ENCODE measurements around the gene TENM4.

TENM4 gene

GRCh38 chr11:79418241-79418640 is 22.6 kb downstream of the TENM4 start:
- no peak for DNase-seq

GRCh38 chr11:79417069-79417920 is 23.5 kb downstream of the TENM4 start:
- DNase-seq = no peak

DNA sequence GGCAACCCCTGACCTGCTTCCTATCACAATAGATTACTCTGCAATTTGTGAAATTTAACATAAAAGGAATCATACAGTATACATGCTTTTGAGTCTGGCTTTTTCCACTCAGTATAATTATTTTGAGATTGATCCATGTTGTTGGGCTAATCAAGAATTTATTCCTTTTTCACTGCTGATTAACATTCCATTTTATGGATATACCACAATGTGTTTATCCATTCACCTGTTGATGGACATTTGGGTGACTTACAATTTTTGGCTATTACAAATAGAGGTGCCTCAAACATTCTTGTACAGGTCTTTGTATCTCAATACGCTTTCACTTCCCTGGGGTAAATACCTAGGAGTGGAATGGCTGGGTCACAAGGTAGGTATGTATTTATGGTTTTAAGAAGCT is 24.9 kb downstream of the TENM4 start:
- no peak for DNase-seq

DNA sequence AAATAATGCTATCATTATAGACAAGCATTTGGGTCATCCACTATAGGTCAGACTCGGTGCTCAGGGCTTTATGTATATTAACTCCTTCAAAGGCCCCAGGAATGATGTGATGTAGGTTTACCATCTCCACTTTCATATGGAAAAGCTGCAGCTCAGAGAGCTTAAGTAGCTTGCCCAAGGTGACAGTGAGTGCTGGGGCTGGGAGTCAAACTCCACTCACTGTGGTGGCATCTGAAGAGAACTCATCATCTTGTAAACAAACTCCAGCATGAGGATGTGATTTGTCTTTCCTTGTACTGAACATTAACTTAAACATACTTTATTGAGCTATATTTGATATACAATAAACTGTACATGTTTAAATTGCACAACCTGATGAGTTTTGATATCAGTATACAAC is 25.4 kb downstream of the TENM4 start:
- DNase-seq = no peak

GRCh38 chr11:79414644-79415317 is 26.0 kb downstream of the TENM4 start:
- DNase-seq = peak in 5 of 14 donors; percentile 7 to 68 (median 9)

DNA sequence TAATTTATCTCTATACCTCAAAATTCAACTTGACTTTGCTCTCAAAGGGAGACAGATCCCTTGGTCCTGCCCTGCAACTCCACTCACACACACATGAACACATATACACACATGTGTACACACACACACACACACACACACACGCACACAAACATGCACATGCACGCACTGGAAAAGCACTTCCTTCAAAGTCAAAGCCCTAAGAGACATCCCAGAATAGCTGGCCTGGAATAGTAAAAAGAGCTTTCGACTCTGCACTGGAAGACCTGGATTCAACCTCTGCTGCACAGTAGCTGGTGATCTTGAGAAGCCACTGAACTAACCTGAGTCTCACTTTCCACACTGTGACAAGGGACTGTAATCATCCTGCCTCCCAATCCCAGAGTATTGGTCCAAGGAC is 26.8 kb downstream of the TENM4 start:
- DNase-seq = no peak

GRCh38 chr11:79413268-79413667 is 27.6 kb downstream of the TENM4 start:
- DNase-seq = peak in 8 of 14 donors; percentile 9 to 64 (median 28)

DNA sequence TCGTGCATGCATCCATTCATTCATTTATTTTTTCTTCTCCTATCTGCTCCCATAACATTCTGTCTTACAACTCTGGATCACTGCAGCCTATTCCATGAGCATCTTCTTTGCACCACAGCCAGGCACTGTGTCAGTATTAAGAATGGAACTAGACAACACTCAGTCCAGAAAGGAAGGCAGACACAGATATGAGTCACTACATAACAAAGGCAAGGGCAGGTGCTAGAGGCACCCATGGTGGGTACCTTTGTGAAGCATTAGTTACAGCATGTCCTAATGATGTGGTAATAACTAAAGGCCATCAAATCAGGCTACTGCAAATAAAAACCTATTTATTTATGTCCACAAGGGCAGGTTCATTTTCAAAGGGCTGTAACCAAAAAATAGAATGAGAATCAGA is 28.1 kb downstream of the TENM4 start:
- DNase-seq = no peak

- DNase-seq = no peak
Observed at GRCh38 chr11:79409330-79409729, 31.5 kb downstream of the TENM4 start.

- DNase-seq = no peak
Observed at GRCh38 chr11:79406376-79406775, 34.5 kb downstream of the TENM4 start.

GRCh38 chr11:79404806-79405205 is 36.0 kb downstream of the TENM4 start:
- DNase-seq = no peak

GRCh38 chr11:79404325-79404724 is 36.5 kb downstream of the TENM4 start:
- no peak for DNase-seq

GRCh38 chr11:79403839-79404238 is 37.0 kb downstream of the TENM4 start:
- no peak for DNase-seq

GRCh38 chr11:79402912-79403311 is 37.9 kb downstream of the TENM4 start:
- DNase-seq = no peak

GRCh38 chr11:79400717-79401330 is 40.0 kb downstream of the TENM4 start:
- peak in 2 of 14 donors; percentile 1 to 6 for DNase-seq

GRCh38 chr11:79400206-79400605 is 40.6 kb downstream of the TENM4 start:
- DNase-seq = no peak

GRCh38 chr11:79397252-79397651 is 43.6 kb downstream of the TENM4 start:
- no peak for DNase-seq

GRCh38 chr11:79396674-79397073 is 44.2 kb downstream of the TENM4 start:
- no peak for DNase-seq

DNA sequence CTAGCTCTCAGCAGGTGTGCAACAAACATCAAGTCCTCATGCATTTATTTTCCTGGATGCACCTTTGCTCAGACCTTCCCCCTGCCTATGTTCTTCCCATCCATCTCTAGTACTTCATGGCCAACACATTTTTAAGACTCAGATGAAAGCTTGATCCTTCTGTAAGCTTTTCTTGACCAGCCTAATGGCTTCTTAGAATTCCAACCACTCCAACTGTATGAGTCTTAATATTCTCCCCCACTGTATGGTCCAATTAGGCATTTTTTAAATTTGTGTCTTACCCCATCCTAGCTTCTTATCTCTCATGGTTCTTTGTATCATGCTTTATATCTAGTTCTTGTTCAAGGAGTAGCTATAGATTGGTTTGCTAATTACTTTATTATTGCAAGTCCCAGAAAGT is 44.8 kb downstream of the TENM4 start:
- DNase-seq = no peak

DNA sequence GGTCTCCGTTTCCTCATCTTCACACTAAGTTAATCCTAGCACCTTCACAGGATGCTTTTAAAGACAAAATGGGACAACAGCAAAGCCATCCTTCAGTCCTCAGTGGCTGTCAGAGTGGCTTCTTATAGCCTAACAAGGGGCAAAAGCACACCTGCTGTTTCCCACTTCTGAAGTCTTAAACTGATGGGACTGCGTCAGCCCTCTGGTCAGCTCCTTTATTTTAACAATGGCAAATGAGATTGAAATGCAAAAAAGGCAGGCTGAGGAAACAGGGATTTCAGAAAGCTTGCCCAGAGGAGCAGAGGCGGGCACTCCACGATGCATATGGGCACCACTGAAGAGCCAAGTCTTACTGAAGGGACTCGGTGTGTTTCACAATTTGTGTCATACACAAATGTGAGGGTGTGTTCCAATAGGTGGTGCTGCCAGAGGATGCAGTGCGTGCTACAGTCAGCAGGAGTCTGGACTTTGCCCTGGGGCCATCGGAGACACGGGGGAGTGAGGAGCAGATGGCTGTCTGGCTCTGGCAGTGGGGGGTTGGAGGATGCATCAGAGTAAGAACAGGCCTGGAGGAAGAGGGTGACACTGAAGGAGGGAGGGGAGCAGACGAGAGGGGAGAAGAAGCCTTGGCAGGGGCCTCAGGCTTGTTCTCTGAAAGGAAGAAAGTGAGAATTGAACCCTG is 47.3 kb downstream of the TENM4 start:
- DNase-seq = no peak

DNA sequence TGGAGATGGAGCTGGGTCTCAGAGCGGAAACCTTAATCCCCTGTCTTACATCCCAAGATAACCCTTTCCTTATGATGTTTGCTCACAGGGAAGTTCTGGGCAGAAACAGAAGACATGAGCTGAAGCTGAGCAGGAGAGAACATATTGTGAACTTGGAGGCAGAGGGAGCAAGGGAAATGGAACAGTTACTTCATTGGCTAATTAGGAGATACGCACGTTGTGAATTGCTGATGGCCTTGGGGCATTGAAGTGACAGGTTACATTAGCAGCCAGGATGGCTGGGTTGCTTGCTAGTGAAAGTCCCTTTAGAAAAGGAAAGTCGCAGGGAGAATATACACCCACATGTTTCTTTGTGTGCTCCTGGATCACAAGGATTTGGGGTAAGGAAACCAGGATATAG is 48.7 kb downstream of the TENM4 start:
- DNase-seq = no peak

DNA sequence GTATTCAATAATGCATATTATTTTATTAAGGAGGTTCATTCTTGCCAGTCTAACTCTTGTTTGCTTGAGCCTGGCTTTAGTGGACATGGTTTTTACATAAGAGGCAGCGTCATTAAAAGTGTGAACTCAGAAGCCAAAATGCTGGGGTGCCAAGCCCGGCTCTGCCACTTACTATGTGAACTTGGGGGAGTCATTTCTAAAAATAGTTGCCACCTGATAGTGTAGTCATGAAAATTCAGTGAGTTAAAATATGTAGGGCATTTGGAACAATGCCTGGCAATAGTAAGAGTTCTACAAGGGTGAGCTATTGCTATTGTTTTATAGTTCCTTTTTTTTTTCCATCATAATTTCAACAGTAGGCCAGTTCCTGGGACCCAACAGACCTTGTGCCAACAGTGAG is 49.9 kb downstream of the TENM4 start:
- no peak for DNase-seq

GRCh38 chr11:79390477-79390876 is 50.4 kb downstream of the TENM4 start:
- DNase-seq = no peak
